IMR-90 (cell line): ENCODE data around the gene CYFIP1. TPM values are rescaled to one million over a fixed set of nuclear protein-coding genes. Genes with fewer than 3 reads are reported as not detected.

Experiments used
- ATAC-seq: fragments of 200-7000 bp; cut with Tn5 transposase; 2 replicates; pipeline ENCODE4 v1.9.1; 2020; ENCODE audit warnings: low read depth, mild to moderate bottlenecking, moderate library complexity
- BruUV-seq: library from RNA; stranded (reverse); fragments of 400-500 nt; replicated peaks from 2 replicates; lab custom pipeline; 2021; lab: Mats Ljungman, UMichigan
- CTCF ChIA-PET: fragments of 300-600 bp; formaldehyde crosslinking; extraction: SDS; loops from one replicate; lab custom pipeline; 2021; ENCODE audit warnings: antibody characterized with exemption; lab: Yijun Ruan, JAX
- POLR2A ChIA-PET: fragments of 300-600 bp; sonication (Branson Sonifier 250); formaldehyde crosslinking; loops from one replicate; lab custom pipeline; 2022; ENCODE audit warnings: antibody characterized with exemption; ENCODE audit not compliant: unreplicated experiment; lab: Charles Lee
- DNase-seq: peaks from one replicate; pipeline ENCODE4 v3.0.0; 2013
- H2AFZ ChIP-seq: replicated peaks from 2 replicates; pipeline ENCODE3; 2013; ENCODE audit warnings: low read length, mild to moderate bottlenecking; ENCODE audit not compliant: poor library complexity
- H2AK5ac ChIP-seq: 2 replicates; pipeline ENCODE4 v1.6.1; 2013; ENCODE audit warnings: low read depth, low read length, inconsistent platforms
- H2AK9ac ChIP-seq: replicated peaks from 2 replicates; pipeline ENCODE3; 2013; ENCODE audit warnings: mild to moderate bottlenecking, low read depth, low read length, moderate library complexity; ENCODE audit not compliant: poor library complexity
- H2BK120ac ChIP-seq: 2 replicates; pipeline ENCODE4 v1.6.1; 2013; ENCODE audit warnings: low read depth, low read length, inconsistent platforms
- H2BK15ac ChIP-seq: 3 replicates; pipeline ENCODE4 v1.6.1; 2013; ENCODE audit warnings: low read depth, low read length, inconsistent platforms
- H2BK20ac ChIP-seq: 2 replicates; pipeline ENCODE4 v1.6.1; 2013; ENCODE audit warnings: low read depth, mild to moderate bottlenecking, inconsistent platforms, low read length, moderate library complexity
- H2BK5ac ChIP-seq: 2 replicates; pipeline ENCODE4 v1.6.1; 2013; ENCODE audit warnings: mild to moderate bottlenecking, low read depth, low read length, inconsistent platforms; ENCODE audit not compliant: poor library complexity, severe bottlenecking
- H3K14ac ChIP-seq: replicated peaks from 2 replicates; pipeline ENCODE4 v1.6.1; 2013; ENCODE audit warnings: low read depth, low read length, inconsistent platforms
- H3K18ac ChIP-seq: 2 replicates; pipeline ENCODE4 v1.6.1; 2013; ENCODE audit warnings: low read depth, low read length, control low read depth
- H3K23ac ChIP-seq: 2 replicates; pipeline ENCODE4 v1.6.1; 2013; ENCODE audit warnings: low read depth, low read length, inconsistent platforms
- H3K27ac ChIP-seq: 2 replicates; pipeline ENCODE4 v1.5.1; 2013; ENCODE audit warnings: mild to moderate bottlenecking, control low read depth, low read length; ENCODE audit not compliant: insufficient read depth
- H3K27me3 ChIP-seq: 2 replicates; pipeline ENCODE4 v1.6.1; 2013; ENCODE audit warnings: low read length; ENCODE audit not compliant: control insufficient read depth, insufficient read depth
- H3K36me3 ChIP-seq: 2 replicates; pipeline ENCODE4 v1.6.1; 2013; ENCODE audit warnings: low read length, mixed read lengths; ENCODE audit not compliant: control insufficient read depth, insufficient read depth
- H3K4ac ChIP-seq: 2 replicates; pipeline ENCODE4 v1.6.1; 2013; ENCODE audit warnings: low read depth, low read length, inconsistent platforms
- H3K4me1 ChIP-seq: 2 replicates; pipeline ENCODE4 v1.6.1; 2013; ENCODE audit warnings: low read length, mixed read lengths; ENCODE audit not compliant: control insufficient read depth, insufficient read depth
- H3K4me2 ChIP-seq: 2 replicates; pipeline ENCODE4 v1.6.1; 2013; ENCODE audit warnings: low read depth, mild to moderate bottlenecking, control low read depth, low read length, moderate library complexity
- H3K4me3 ChIP-seq: 2 replicates; pipeline ENCODE4 v1.5.1; 2013; ENCODE audit warnings: low read depth, mild to moderate bottlenecking, control low read depth, low read length, moderate library complexity; ENCODE audit not compliant: insufficient read depth
- H3K56ac ChIP-seq: 2 replicates; pipeline ENCODE4 v1.6.1; 2013; ENCODE audit warnings: low read length, inconsistent platforms; ENCODE audit not compliant: insufficient read depth; ENCODE audit errors: extremely low read depth
- H3K79me1 ChIP-seq, 2 experiments: 2 replicates each; pipeline ENCODE4 v1.6.1; 2013; ENCODE audit warnings: low read length in 2 of 2, inconsistent platforms in 1 of 2, low read depth in 1 of 2
- H3K9ac ChIP-seq: 2 replicates; pipeline ENCODE4 v1.6.1; 2013; ENCODE audit warnings: low read depth, low read length, control low read depth
- H3K9me1 ChIP-seq: 2 replicates; pipeline ENCODE4 v1.6.1; 2013; ENCODE audit warnings: low read length, inconsistent platforms; ENCODE audit not compliant: insufficient read depth
- H3K9me3 ChIP-seq: 2 replicates; pipeline ENCODE4 v1.6.1; 2013; ENCODE audit warnings: low read length; ENCODE audit not compliant: control insufficient read depth, insufficient read depth
- H4K20me1 ChIP-seq: 2 replicates; pipeline ENCODE4 v1.6.1; 2013; ENCODE audit warnings: low read length, inconsistent platforms; ENCODE audit not compliant: insufficient read depth
- H4K5ac ChIP-seq: 2 replicates; pipeline ENCODE4 v1.6.1; 2013; ENCODE audit warnings: mild to moderate bottlenecking, low read depth, low read length, control low read depth
- H4K8ac ChIP-seq, 2 experiments: 2 replicates each; pipeline ENCODE4 v1.6.1; 2013; ENCODE audit warnings: low read depth in 2 of 2, low read length in 2 of 2, control low read depth in 1 of 2, inconsistent platforms in 1 of 2
- H4K91ac ChIP-seq: 2 replicates; pipeline ENCODE4 v1.6.1; 2013; ENCODE audit warnings: low read depth, low read length, inconsistent platforms; ENCODE audit not compliant: insufficient read depth
- CEBPB ChIP-seq: IDR thresholded peaks from 2 replicates; pipeline ENCODE4 v1.6.1; 2012; ENCODE audit warnings: low read depth, low read length, improper control_type of control experiment
- CHD1 ChIP-seq: IDR thresholded peaks from 2 replicates; pipeline ENCODE4 v1.6.1; 2012; ENCODE audit warnings: low read depth, low read length, improper control_type of control experiment
- FOS ChIP-seq: fragments of 150-350 bp; IDR thresholded peaks from 2 replicates; pipeline ENCODE4 v1.6.1; 2016; ENCODE audit warnings: low read depth, low read length
- MAZ ChIP-seq: IDR thresholded peaks from 2 replicates; pipeline ENCODE4 v1.6.1; 2012; ENCODE audit warnings: low read depth, mild to moderate bottlenecking, low read length, improper control_type of control experiment, moderate library complexity, borderline replicate concordance
- MXI1 ChIP-seq: IDR thresholded peaks from 2 replicates; pipeline ENCODE4 v1.6.1; 2012; ENCODE audit warnings: low read depth, mild to moderate bottlenecking, low read length, moderate library complexity, borderline replicate concordance
- RCOR1 ChIP-seq: IDR thresholded peaks from 2 replicates; pipeline ENCODE4 v1.6.1; 2012; ENCODE audit warnings: mild to moderate bottlenecking, low read length, improper control_type of control experiment; ENCODE audit not compliant: insufficient replicate concordance
- SMC3 ChIP-seq: fragments of 150-350 bp; IDR thresholded peaks from 2 replicates; pipeline ENCODE4 v1.6.1; 2016; ENCODE audit warnings: low read depth, mild to moderate bottlenecking, antibody characterized with exemption, low read length, moderate library complexity
- WGBS, 2 experiments: methylation state at CpG; one replicate each; pipeline versions ENCODE4 v1.1.5 to v1.1.7; 2013; ENCODE audit warnings: missing lambda C conversion rate in 2 of 2; ENCODE audit not compliant: insufficient read length in 1 of 2; ENCODE audit errors: extremely low coverage in 2 of 2; 5-methylcytosine and 5-hydroxymethylcytosine counted together
- dilution Hi-C: fragments of 300-500 bp; cut with HindIII; formaldehyde crosslinking; loops from one replicate; pipeline ENCODE4 v1.14.3; 2018; ENCODE audit warnings: low sequenced_read_pairs; ENCODE audit not compliant: unreplicated experiment
- in situ Hi-C: fragments of 300-500 bp; cut with MboI; formaldehyde crosslinking; loops from 3 replicates; pipeline ENCODE4 v1.14.3; 2019; ENCODE audit warnings: low sequenced_read_pairs, inconsistent platforms, mixed read lengths
- intact Hi-C: fragments of 100-400 bp; cut with micrococcal nuclease; formaldehyde crosslinking; loops from 2 replicates; pipeline ENCODE4 v1.10.0; 2022
- polyA plus RNA-seq, 3 experiments: library from polyadenylated mRNA; depleted of rRNA; stranded (reverse); fragments of >200 nt; gene quantifications; 2 replicates each; pipeline ENCODE4 v1.2.3, GENCODE V29; 2012; ENCODE audit warnings: low replicate concordance in 1 of 3
- total RNA-seq: library from RNA; depleted of rRNA; stranded (reverse); fragments of >200 nt; gene quantifications from 2 replicates; pipeline ENCODE4 v1.2.3, GENCODE V29; 2012

Gene CYFIP1
- total and polyA plus RNA-seq, 2 of the 4 experiments (the other 2 are of a cell fraction), result 58.4 to 163 TPM

DNA sequence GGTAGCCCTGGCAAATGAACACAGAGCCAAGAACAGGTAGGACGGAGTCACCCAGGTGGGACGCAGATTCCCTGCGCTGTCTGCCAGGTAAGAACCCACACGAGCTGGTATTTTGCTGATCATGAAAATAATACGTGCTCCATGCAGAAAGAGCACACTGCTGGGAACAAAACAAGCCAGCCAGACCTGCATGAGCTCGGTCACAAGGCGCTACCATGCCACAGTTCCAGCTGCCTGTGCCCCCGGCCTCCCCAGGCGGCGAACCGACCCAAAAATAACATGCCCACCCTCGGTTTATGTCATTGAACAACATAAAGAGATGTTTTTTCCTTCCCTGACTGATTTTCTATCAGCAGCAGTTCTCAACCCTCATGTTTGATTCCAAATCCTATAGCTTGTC, 25.8 kb downstream of the CYFIP1 start:
- Histone ChIP-seq H2BK5ac (no peak overlapping the region), H2BK20ac (no peak overlapping the region), H3K9me3 (no peaks in the 10 kb centered on the region), H3K4me3 (no peak overlapping the region), H2AFZ (no peak overlapping the region), H3K23ac (no peak overlapping the region), H3K18ac (no peak overlapping the region), H3K4me1 (peaks cover 18% of the 10 kb centered on the region), H4K91ac (no peak overlapping the region), H3K9me1 (peaks cover 7% of the 10 kb centered on the region; the same call in 1 of the 2 replicates), H3K27me3 (no peaks in the 10 kb centered on the region), H3K79me1 (peaks cover 15 to 81% of the 10 kb centered on the region in 2 experiments), H2AK5ac (no peak overlapping the region), H3K4ac (no peak overlapping the region), H3K4me2 (no peak overlapping the region), H4K8ac (no peak overlapping the region), H4K5ac (no peak overlapping the region), H3K56ac (no peak overlapping the region), H2AK9ac (no peak overlapping the region), H4K20me1 (peaks cover 83% of the 10 kb centered on the region), H3K27ac (no peak overlapping the region), H2BK120ac (no peak overlapping the region), H3K14ac (no peak overlapping the region), H3K9ac (no peak overlapping the region), H2BK15ac (no peak overlapping the region), H3K36me3 (no peaks in the 10 kb centered on the region; the same call in 1 of the 2 replicates)
- POLR2A ChIA-PET, result no interaction called here
- CTCF ChIA-PET, result no interaction called here
- in situ Hi-C loops (no loop called here), intact Hi-C loops (no loop called here), dilution Hi-C loops (no loop called here)
- DNase-seq (no peak), ATAC-seq (no peak)
- BruUV-seq, result no TSS peak
- TF ChIP-seq RCOR1 (no peak), FOS (no peak), MXI1 (no peak), CHD1 (no peak), CEBPB (no peak), SMC3 (no peak), MAZ (no peak)
- 97% methylated on average over 6 of the region's 12 CpGs; no CpG with 5 or more reads in 1 of the 2 experiments for WGBS, 2 experiments
